ENCODE measurements around the gene KIF16B. TPM values are rescaled to one million over a fixed set of nuclear protein-coding genes. Genes with fewer than 3 reads are reported as not detected.

KIF16B gene, protein sequence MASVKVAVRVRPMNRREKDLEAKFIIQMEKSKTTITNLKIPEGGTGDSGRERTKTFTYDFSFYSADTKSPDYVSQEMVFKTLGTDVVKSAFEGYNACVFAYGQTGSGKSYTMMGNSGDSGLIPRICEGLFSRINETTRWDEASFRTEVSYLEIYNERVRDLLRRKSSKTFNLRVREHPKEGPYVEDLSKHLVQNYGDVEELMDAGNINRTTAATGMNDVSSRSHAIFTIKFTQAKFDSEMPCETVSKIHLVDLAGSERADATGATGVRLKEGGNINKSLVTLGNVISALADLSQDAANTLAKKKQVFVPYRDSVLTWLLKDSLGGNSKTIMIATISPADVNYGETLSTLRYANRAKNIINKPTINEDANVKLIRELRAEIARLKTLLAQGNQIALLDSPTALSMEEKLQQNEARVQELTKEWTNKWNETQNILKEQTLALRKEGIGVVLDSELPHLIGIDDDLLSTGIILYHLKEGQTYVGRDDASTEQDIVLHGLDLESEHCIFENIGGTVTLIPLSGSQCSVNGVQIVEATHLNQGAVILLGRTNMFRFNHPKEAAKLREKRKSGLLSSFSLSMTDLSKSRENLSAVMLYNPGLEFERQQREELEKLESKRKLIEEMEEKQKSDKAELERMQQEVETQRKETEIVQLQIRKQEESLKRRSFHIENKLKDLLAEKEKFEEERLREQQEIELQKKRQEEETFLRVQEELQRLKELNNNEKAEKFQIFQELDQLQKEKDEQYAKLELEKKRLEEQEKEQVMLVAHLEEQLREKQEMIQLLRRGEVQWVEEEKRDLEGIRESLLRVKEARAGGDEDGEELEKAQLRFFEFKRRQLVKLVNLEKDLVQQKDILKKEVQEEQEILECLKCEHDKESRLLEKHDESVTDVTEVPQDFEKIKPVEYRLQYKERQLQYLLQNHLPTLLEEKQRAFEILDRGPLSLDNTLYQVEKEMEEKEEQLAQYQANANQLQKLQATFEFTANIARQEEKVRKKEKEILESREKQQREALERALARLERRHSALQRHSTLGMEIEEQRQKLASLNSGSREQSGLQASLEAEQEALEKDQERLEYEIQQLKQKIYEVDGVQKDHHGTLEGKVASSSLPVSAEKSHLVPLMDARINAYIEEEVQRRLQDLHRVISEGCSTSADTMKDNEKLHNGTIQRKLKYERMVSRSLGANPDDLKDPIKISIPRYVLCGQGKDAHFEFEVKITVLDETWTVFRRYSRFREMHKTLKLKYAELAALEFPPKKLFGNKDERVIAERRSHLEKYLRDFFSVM (N-terminal part only)
- total RNA-seq: 9.4 and 11.6 TPM in 2 replicates

DNA sequence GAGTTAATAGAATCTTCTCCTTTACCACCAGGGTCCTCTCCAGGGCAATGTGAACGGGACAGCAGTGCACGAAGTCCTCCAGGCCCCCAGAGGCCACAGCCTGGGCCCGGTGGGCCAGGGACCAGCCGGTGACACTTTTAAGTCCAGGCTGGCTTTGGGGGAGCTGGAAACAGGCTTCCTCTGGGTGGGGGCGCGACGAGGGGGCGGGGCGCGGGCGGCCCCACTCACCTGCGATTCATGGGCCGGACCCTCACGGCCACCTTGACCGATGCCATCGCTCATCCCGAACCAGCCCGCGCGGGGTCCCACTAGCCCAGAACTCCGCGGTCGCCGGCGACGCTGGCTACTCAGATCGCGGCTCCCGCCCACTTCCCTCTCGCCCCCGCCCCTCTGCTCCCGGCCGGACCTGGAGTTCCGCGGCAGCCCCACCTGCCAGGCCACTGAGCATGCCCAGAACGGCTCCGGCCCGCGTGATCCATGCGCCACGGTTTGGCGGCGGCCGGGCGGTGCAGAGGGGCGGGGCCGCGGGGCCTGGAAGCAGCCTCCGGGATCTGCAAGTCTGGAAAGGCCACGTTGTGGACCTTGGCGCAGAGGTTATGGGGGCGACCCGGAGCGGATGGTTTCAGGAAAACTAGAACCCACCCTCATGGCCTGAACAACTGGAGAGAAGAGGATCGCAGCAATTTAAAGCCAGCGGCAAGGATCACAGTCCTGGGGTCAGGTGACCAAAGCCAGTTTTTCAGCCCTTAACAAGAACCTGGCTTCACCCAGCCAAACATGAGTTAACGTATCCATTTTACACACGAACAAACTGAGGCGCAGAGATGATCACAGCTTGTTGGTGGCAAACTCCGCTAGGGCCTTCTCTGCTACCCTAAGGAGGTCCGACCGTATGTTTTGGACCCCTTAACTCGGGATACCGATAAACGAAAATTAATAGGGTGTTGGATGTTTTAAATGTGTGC lies at the start of gene KIF16B:
TSS of gene KIF16B (minus strand) at position 448 of the 965 bp plus-strand sequence. CDS start at position 275, 173 bp downstream.

Other genes starting within 250 kb of the KIF16B start
- 78.9 and 104 TPM in 2 replicates for gene SNRPB2, start 156.6 kb upstream of the KIF16B start, total RNA-seq
- not detected in 2 replicates for gene OTOR, start 174.9 kb upstream of the KIF16B start, total RNA-seq